Measurements from ENCODE around the gene MEF2C. TPM values are rescaled to one million over a fixed set of nuclear protein-coding genes. Genes with fewer than 3 reads are reported as not detected.
A peak's percentile ranks its signal among the peaks of the same experiment; 100 is the strongest.

The MEF2C gene
- total and polyA plus RNA-seq, 2 of the 13 experiments (the other 11 are each of a cell fraction or from before 2014, with no cell fraction given), result 0.02 TPM; not detected in 1

DNA sequence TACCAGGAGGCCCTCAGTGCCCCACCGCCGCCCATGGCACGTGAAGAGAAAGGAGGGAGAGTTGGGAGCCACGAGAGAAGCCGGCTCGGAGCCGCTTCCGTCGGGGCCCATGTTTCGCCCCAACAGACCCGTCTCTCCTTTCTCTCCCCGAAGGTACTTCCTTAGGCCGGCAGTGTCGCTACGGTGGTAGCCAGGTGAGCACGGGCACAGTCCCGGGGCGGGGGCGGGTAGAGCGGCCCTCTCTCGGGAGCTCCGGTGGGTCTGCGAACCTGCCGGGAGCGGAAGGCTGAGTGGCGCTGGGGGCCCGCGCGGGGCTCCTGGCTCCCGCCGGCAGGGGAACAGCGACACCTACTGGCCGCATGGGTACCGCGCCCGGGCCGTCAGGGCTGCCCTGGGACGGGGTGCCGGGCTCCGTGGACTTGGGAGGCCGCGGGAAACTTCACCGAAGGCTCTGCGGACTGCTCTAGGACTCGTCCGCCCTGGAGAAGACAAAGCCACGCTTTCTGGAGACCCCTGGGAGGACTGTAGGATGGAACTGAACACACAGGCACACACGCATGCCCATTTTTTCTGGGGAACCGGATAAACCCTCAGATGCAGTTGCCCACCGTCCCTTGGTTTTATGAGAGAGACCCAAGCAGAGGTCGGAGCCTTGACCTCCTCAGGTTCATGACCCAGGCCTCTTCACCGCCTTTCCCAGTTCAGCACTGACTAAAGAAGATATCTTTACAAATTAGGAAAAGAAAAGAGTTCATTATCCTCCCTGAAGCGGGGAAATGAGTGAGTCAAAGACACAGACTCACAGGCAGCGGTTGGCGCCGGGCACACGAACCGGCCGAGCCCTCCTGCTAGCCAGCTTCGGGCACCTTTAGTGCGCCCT, 202.5 kb downstream of the MEF2C start (continued):
- TF ChIP-seq ZNF224 (CRISPR knock-in tag; IDR thresholded peaks at IDR 0.05), result no peak
- no peak for TF ChIP-seq ZNF235 (CRISPR knock-in tag; IDR thresholded peaks at IDR 0.05; ENCODE audit: borderline replicate concordance)
- TF ChIP-seq ZNF556 (CRISPR knock-in tag; IDR thresholded peaks at IDR 0.05; ENCODE audit: borderline replicate concordance), result 0 out of 2 replicates have a peak, but pooled peaks have one; percentile 71
- TF ChIP-seq ZNF44 (CRISPR knock-in tag; IDR thresholded peaks at IDR 0.05), result 0 out of 2 replicates have a peak, but pooled peaks have one; percentile 26
- 0 out of 2 replicates have a peak, but pooled peaks have one; percentile 37 for TF ChIP-seq NRL (CRISPR knock-in tag; IDR thresholded peaks at IDR 0.05; ENCODE audit: borderline replicate concordance)
- TF ChIP-seq ZNF768 (CRISPR knock-in tag; IDR thresholded peaks at IDR 0.05), result peak; percentile 59; the same call in 1 of the 2 replicates
- TF ChIP-seq, protein P1, sequence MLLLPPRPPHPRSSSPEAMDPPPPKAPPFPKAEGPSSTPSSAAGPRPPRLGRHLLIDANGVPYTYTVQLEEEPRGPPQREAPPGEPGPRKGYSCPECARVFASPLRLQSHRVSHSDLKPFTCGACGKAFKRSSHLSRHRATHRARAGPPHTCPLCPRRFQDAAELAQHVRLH (CRISPR knock-in tag; IDR thresholded peaks at IDR 0.05; ENCODE audit: borderline replicate concordance, low read depth), result 0 out of 2 replicates have a peak, but pooled peaks have one; percentile 64
- peak; percentile 28 for TF ChIP-seq XRCC5 (optimal IDR thresholded peaks at IDR 0.05; ENCODE audit: low read length)
- TF ChIP-seq KLF12 (CRISPR knock-in tag; IDR thresholded peaks at IDR 0.05; ENCODE audit: borderline replicate concordance), result no peak
- peak; percentile 86 for TF ChIP-seq KDM2A (CRISPR knock-in tag; IDR thresholded peaks at IDR 0.05; ENCODE audit: borderline replicate concordance, low read depth)
- TF ChIP-seq, protein P2, sequence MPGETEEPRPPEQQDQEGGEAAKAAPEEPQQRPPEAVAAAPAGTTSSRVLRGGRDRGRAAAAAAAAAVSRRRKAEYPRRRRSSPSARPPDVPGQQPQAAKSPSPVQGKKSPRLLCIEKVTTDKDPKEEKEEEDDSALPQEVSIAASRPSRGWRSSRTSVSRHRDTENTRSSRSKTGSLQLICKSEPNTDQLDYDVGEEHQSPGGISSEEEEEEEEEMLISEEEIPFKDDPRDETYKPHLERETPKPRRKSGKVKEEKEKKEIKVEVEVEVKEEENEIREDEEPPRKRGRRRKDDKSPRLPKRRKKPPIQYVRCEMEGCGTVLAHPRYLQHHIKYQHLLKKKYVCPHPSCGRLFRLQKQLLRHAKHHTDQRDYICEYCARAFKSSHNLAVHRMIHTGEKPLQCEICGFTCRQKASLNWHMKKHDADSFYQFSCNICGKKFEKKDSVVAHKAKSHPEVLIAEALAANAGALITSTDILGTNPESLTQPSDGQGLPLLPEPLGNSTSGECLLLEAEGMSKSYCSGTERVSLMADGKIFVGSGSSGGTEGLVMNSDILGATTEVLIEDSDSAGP (CRISPR knock-in tag; IDR thresholded peaks at IDR 0.05; ENCODE audit: borderline replicate concordance), result peak; percentile 50; the same call in 1 of the 2 replicates
- TF ChIP-seq, protein P3, sequence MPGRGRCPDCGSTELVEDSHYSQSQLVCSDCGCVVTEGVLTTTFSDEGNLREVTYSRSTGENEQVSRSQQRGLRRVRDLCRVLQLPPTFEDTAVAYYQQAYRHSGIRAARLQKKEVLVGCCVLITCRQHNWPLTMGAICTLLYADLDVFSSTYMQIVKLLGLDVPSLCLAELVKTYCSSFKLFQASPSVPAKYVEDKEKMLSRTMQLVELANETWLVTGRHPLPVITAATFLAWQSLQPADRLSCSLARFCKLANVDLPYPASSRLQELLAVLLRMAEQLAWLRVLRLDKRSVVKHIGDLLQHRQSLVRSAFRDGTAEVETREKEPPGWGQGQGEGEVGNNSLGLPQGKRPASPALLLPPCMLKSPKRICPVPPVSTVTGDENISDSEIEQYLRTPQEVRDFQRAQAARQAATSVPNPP (CRISPR knock-in tag; IDR thresholded peaks at IDR 0.05), result 0 out of 2 replicates have a peak, but pooled peaks have one; percentile 30
- TF ChIP-seq KAT8 (CRISPR knock-in tag; IDR thresholded peaks at IDR 0.05), result peak; percentile 35; the same call in 1 of the 2 replicates
- TF ChIP-seq, protein P4, sequence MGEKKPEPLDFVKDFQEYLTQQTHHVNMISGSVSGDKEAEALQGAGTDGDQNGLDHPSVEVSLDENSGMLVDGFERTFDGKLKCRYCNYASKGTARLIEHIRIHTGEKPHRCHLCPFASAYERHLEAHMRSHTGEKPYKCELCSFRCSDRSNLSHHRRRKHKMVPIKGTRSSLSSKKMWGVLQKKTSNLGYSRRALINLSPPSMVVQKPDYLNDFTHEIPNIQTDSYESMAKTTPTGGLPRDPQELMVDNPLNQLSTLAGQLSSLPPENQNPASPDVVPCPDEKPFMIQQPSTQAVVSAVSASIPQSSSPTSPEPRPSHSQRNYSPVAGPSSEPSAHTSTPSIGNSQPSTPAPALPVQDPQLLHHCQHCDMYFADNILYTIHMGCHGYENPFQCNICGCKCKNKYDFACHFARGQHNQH (CRISPR knock-in tag; IDR thresholded peaks at IDR 0.05), result peak; percentile 43; the same call in 1 of the 2 replicates
- TF ChIP-seq ZFX (CRISPR knock-in tag; IDR thresholded peaks at IDR 0.05; ENCODE audit: low read depth), result no peak; the same call in 1 of the 2 replicates
- TF ChIP-seq, protein P5, sequence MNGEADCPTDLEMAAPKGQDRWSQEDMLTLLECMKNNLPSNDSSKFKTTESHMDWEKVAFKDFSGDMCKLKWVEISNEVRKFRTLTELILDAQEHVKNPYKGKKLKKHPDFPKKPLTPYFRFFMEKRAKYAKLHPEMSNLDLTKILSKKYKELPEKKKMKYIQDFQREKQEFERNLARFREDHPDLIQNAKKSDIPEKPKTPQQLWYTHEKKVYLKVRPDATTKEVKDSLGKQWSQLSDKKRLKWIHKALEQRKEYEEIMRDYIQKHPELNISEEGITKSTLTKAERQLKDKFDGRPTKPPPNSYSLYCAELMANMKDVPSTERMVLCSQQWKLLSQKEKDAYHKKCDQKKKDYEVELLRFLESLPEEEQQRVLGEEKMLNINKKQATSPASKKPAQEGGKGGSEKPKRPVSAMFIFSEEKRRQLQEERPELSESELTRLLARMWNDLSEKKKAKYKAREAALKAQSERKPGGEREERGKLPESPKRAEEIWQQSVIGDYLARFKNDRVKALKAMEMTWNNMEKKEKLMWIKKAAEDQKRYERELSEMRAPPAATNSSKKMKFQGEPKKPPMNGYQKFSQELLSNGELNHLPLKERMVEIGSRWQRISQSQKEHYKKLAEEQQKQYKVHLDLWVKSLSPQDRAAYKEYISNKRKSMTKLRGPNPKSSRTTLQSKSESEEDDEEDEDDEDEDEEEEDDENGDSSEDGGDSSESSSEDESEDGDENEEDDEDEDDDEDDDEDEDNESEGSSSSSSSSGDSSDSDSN (CRISPR knock-in tag; IDR thresholded peaks at IDR 0.05), result peak; percentile 43; the same call in 1 of the 2 replicates
- peak; percentile 38 for TF ChIP-seq CBX1 (IDR thresholded peaks at IDR 0.05; ENCODE audit: low read depth)
- peak; percentile 19; the same call in 1 of the 2 replicates for TF ChIP-seq FOSL2 (CRISPR knock-in tag; IDR thresholded peaks at IDR 0.05)
- no peak for TF ChIP-seq ZKSCAN5 (CRISPR knock-in tag; IDR thresholded peaks at IDR 0.05)
- TF ChIP-seq KLF11 (CRISPR knock-in tag; IDR thresholded peaks at IDR 0.05), result no peak
- peak; percentile 78; the same call in 1 of the 2 replicates for TF ChIP-seq ZNF777 (CRISPR knock-in tag; IDR thresholded peaks at IDR 0.05)
- TF ChIP-seq TAF1 (CRISPR knock-in tag; IDR thresholded peaks at IDR 0.05), result no peak
